Activated CD4-positive, alpha-beta T cell treated with anti-CD3 and anti-CD28 coated beads for 48 hours (primary cell): ENCODE results near the gene CLIP3.

Source experiments
- DNase-seq: peaks from one replicate; pipeline ENCODE4 v3.0.0-alpha.2; 2020

The CLIP3 gene

DNA sequence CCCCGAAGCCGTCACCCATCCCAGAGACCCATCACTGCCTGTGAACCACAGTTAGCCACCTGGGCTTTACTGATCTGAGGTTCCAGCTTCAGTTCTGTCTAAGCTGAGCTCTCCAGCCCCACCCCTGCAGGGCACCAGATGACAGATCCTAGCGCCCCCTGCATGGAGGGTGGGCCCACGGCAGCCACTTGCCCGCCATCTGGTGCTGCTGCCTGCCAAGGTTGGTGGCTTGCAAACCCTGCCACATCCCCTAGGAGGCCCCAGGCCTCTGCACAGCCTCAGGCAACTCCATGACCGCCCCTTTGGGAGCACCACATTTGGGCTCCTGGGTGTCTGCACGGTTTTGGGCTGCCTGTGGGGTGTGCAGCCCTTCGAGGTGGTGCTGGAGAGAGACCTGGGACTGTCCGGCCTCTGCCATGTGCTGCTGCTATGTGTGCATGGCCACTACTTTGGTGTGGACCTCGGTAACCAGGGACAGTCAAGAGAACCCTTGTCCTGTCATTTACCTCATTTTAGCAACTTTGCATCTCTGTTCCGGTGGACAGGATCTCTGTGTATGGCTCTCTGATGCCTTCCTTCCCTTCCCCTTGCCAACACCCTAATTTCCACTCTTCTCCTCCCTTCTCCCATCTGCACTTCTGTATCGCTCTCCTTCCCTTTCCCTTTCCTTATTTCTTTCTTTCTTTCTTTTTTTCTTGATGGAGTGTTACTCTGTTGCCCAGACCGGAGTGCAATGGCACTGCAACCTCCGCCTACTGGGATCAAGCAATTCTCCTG lies 55.0 kb downstream of the CLIP3 start:
- DNase-seq, result peak; percentile 57

DNA sequence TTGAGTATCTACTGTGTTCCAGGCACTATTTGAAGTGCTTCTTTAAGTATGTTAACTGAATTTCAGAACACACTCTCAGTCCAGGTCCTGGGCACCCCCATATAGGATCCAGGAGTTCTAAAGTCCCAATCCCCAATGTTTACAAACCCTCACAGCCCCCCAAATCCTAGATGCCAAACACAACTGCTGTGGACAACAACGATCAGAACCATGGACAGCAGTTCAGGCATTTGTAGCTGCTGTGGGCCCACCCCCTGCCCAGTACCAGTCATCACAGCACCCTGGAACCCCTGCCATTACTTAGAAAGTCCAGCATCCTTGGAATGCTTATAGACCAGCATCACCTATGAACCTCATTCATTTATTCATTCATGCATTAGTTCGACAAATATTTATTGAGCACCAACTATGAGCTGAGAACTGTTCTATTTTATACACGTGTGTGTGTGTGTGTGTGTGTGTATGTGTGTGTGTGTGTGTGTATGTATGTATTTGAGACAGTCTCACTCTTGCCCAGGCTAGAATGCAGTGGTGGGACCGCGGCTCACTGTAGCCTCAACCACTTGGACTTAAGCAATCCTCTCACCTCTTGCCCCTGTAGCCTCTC lies 57.0 kb downstream of the CLIP3 start:
- no peak for DNase-seq

- no peak for DNase-seq
These were observed 59.2 kb downstream of the CLIP3 start for GRCh38 chr19:35973487-35973886.

DNA sequence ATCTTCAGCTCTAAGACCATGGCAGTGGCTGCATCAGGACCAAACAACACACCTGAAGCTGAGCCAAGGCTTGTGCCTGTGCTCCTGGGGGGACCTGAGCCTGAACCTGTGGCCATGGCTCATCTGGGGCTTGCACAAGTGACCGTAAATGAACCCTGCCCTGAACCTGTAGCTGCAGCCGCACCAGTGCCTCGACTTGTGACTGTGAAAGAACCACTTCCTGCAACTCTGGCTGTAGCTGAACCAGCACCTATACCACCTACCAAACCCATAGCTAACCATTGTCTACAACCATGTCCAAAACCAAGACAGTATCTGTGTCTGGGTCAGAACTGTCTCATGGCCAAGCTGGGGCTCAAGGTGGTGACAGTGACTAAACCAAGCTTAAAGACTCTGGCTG lies 65.9 kb downstream of the CLIP3 start:
- DNase-seq, result no peak
